SH-SY5Y (cell line): Measurements from ENCODE around the gene CREBBP.

Experiments
- GATA2 ChIP-seq: IDR thresholded peaks from 2 replicates; pipeline ENCODE4 v1.6.1; 2011; ENCODE audit warnings: mild to moderate bottlenecking, low read depth, low read length
- GATA3 ChIP-seq: IDR thresholded peaks from 2 replicates; pipeline ENCODE4 v1.6.1; 2011; ENCODE audit warnings: low read depth, mild to moderate bottlenecking, low read length, moderate library complexity

- TF ChIP-seq GATA2 (no peak), GATA3 (no peak)
Measured at GRCh38 chr16:3799354-3799753, 81.2 kb downstream of the CREBBP start.
